Panc1 (cell line): Measurements from ENCODE around the gene TMPRSS6.

Experiments used
- SIN3A ChIP-seq: IDR thresholded peaks from 2 replicates; pipeline ENCODE4 v1.6.1; 2012; ENCODE audit warnings: low read depth, mild to moderate bottlenecking, low read length, moderate library complexity, borderline replicate concordance; ENCODE audit not compliant: insufficient read depth
- TF ChIP-seq, protein P1 (sequence below): fragments of 450-650 bp; IDR thresholded peaks from 2 replicates; pipeline ENCODE4 v1.5.1; 2017; ENCODE audit warnings: mild to moderate bottlenecking

DNA sequence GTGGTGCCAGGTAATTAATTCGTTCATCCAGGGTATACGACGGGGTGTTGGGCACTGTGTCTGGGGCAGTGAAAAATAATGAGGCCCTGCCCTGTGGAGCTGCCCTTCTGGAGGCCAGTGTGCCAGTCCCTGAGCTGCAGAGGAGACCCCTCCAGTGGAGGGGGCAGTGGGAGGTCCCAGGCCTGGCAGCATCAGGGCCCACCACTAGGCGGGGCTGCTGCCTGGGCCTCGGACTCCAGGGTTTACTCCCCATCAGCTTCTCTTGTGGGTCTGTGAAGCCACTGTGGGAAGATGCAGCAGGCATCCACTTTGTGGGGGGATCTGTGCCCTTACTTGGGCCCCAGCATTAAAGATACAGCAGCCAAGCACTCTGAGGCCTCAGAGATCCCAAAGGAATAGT lies 17.4 kb upstream of the TMPRSS6 start:
- TF ChIP-seq, protein P1, sequence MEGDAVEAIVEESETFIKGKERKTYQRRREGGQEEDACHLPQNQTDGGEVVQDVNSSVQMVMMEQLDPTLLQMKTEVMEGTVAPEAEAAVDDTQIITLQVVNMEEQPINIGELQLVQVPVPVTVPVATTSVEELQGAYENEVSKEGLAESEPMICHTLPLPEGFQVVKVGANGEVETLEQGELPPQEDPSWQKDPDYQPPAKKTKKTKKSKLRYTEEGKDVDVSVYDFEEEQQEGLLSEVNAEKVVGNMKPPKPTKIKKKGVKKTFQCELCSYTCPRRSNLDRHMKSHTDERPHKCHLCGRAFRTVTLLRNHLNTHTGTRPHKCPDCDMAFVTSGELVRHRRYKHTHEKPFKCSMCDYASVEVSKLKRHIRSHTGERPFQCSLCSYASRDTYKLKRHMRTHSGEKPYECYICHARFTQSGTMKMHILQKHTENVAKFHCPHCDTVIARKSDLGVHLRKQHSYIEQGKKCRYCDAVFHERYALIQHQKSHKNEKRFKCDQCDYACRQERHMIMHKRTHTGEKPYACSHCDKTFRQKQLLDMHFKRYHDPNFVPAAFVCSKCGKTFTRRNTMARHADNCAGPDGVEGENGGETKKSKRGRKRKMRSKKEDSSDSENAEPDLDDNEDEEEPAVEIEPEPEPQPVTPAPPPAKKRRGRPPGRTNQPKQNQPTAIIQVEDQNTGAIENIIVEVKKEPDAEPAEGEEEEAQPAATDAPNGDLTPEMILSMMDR, result peak; percentile 74; the same call in 1 of the 2 replicates
- TF ChIP-seq SIN3A, result no peak
